Mesenchymal stem cell (in vitro differentiated cells and primary cell): ENCODE results near the gene MCMBP.

Experiments used
- DNase-seq: peaks from one replicate; pipeline ENCODE4 v3.0.0-alpha.2; 2013
- H2AFZ ChIP-seq: one replicate; pipeline ENCODE4 v1.6.1; 2013; ENCODE audit warnings: low read depth, mild to moderate bottlenecking, control low read depth, inconsistent platforms, low read length, moderate library complexity
- H2AK5ac ChIP-seq: 2 replicates; pipeline ENCODE4 v1.6.1; 2013; ENCODE audit warnings: low read length, moderate library complexity, mild to moderate bottlenecking, inconsistent platforms; ENCODE audit not compliant: severe bottlenecking
- H2BK120ac ChIP-seq: one replicate; pipeline ENCODE4 v1.6.1; 2013; ENCODE audit warnings: low read depth, mild to moderate bottlenecking, inconsistent platforms, low read length, moderate library complexity
- H2BK12ac ChIP-seq, 2 experiments: one replicate each; pipeline ENCODE4 v1.6.1; 2013; ENCODE audit warnings: inconsistent platforms in 2 of 2, low read length in 2 of 2, mild to moderate bottlenecking in 2 of 2, moderate library complexity in 2 of 2, control low read depth in 1 of 2
- H2BK15ac ChIP-seq: one replicate; pipeline ENCODE4 v1.6.1; 2013; ENCODE audit warnings: mild to moderate bottlenecking, low read depth, inconsistent platforms; ENCODE audit not compliant: poor library complexity, severe bottlenecking
- H2BK5ac ChIP-seq: 2 replicates; pipeline ENCODE4 v1.6.1; 2013; ENCODE audit warnings: low read depth, mild to moderate bottlenecking, low read length, control low read depth, inconsistent platforms; ENCODE audit not compliant: poor library complexity, severe bottlenecking
- H3K14ac ChIP-seq, 2 experiments: one replicate each; pipeline ENCODE4 v1.6.1; 2013; ENCODE audit warnings: inconsistent platforms in 2 of 2, low read length in 2 of 2, control low read depth in 1 of 2, mild to moderate bottlenecking in 1 of 2, moderate library complexity in 1 of 2
- H3K18ac ChIP-seq, 2 experiments: one replicate each; pipeline ENCODE4 v1.6.1; 2013; ENCODE audit warnings: inconsistent platforms in 2 of 2, low read length in 2 of 2, control low read depth in 1 of 2, low read depth in 1 of 2, mild to moderate bottlenecking in 1 of 2
- H3K23ac ChIP-seq, 2 experiments: one replicate each; pipeline ENCODE4 v1.6.1; 2013; ENCODE audit warnings: inconsistent platforms in 2 of 2, low read length in 2 of 2, mild to moderate bottlenecking in 2 of 2, moderate library complexity in 2 of 2, control low read depth in 1 of 2
- H3K27ac ChIP-seq: 2 replicates; pipeline ENCODE4 v1.5.1; 2013; ENCODE audit warnings: mild to moderate bottlenecking, moderate library complexity, low read length, control low read depth, inconsistent platforms; ENCODE audit not compliant: poor library complexity, severe bottlenecking
- H3K27me3 ChIP-seq, 2 experiments: 2 replicates each; pipeline versions ENCODE4 v1.6.1 to v1.7.0; 2013; ENCODE audit warnings: low read length in 2 of 2, mild to moderate bottlenecking in 2 of 2, moderate library complexity in 2 of 2, control low read depth in 1 of 2, inconsistent platforms in 1 of 2; ENCODE audit not compliant: control insufficient read depth in 1 of 2, insufficient read depth in 1 of 2
- H3K36me3 ChIP-seq, 2 experiments: 2 replicates each; pipeline versions ENCODE4 v1.6.1 to v1.7.0; 2013; ENCODE audit warnings: low read length in 2 of 2, control low read depth in 1 of 2, inconsistent platforms in 1 of 2, low read depth in 1 of 2, mild to moderate bottlenecking in 1 of 2; ENCODE audit not compliant: insufficient read depth in 2 of 2, control insufficient read depth in 1 of 2
- H3K4ac ChIP-seq, 2 experiments: one replicate each; pipeline ENCODE4 v1.6.1; 2013; ENCODE audit warnings: inconsistent platforms in 2 of 2, low read length in 2 of 2, mild to moderate bottlenecking in 2 of 2, moderate library complexity in 2 of 2, control low read depth in 1 of 2, low read depth in 1 of 2
- H3K4me1 ChIP-seq: 2 replicates; pipeline ENCODE4 v1.6.1; 2013; ENCODE audit warnings: low read depth, low read length, control low read depth; ENCODE audit not compliant: control insufficient read depth, insufficient read depth
- H3K4me2 ChIP-seq: 2 replicates; pipeline ENCODE4 v1.6.1; 2013; ENCODE audit warnings: low read length, mild to moderate bottlenecking, inconsistent platforms; ENCODE audit not compliant: poor library complexity, severe bottlenecking
- H3K4me3 ChIP-seq, 2 experiments: 2 replicates each; pipeline versions ENCODE4 v1.5.1 to v1.7.0; 2013; ENCODE audit warnings: low read length in 2 of 2, mild to moderate bottlenecking in 2 of 2, control low read depth in 1 of 2, low read depth in 1 of 2; ENCODE audit not compliant: insufficient read depth in 1 of 2
- H3K79me1 ChIP-seq: replicated peaks from 2 replicates; pipeline ENCODE4 v1.6.1; 2013; ENCODE audit warnings: mild to moderate bottlenecking, control low read depth, low read length, inconsistent platforms; ENCODE audit not compliant: poor library complexity, severe bottlenecking
- H3K9ac ChIP-seq: 2 replicates; pipeline ENCODE4 v1.7.0; 2013; ENCODE audit warnings: mild to moderate bottlenecking, low read length, moderate library complexity
- H3K9me3 ChIP-seq: 2 replicates; pipeline ENCODE4 v1.7.0; 2013; ENCODE audit warnings: mild to moderate bottlenecking, low read length; ENCODE audit not compliant: control insufficient read depth
- H4K8ac ChIP-seq: one replicate; pipeline ENCODE4 v1.6.1; 2013; ENCODE audit warnings: inconsistent platforms, mild to moderate bottlenecking, low read length, moderate library complexity
- H4K91ac ChIP-seq: one replicate; pipeline ENCODE4 v1.6.1; 2013; ENCODE audit warnings: mild to moderate bottlenecking, low read length, inconsistent platforms
- WGBS: methylation state at CpG from one replicate; pipeline ENCODE4 v1.1.7; 2013; ENCODE audit warnings: mixed read lengths; 5-methylcytosine and 5-hydroxymethylcytosine counted together

Gene MCMBP

DNA sequence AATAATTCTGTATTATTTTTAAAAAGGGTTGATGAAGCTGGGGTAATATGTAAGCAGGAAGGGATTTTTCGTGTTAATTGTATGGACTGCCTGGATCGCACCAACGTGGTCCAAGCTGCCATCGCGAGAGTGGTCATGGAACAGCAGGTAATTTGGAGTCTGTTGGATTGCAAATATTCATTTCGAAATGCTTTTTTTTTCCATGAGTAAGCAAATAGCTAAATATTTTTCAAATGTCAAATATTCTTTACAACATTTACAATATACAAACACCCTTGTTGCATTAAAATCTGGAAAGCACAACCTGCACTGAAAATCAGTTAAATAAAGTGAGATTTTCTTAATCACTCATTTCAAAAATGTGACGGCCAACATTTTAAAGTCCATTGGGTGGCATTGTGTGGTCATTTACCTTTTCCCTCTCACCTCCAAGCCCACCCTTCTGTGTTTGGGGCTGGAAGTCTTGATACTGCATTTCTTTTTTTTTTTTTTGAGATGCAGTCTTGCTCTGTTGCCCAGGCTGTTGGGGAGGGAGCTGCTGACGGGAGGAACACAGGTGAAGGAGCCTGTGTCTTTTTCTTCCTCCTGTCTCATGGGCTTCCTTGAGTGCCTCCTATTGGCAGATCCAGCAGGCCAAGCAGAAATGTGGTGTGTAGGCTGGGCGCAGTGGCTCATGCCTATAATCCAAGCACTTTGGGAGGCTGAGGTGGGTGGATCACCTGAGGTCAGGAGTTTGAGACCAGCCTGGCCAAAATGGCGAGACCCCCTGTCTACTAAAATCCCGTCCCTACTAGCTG lies 66.1 kb downstream of the MCMBP start:
- no peak for DNase-seq
- Histone ChIP-seq H2BK15ac (peak overlapping the region; percentile 19), H4K8ac (no peak overlapping the region), H3K4ac (no peak overlapping the region), H3K18ac (no peak overlapping the region), H4K91ac (no peak overlapping the region), H2AFZ (no peak overlapping the region), H3K79me1 (no peaks in the 10 kb centered on the region), H3K36me3 (peaks cover 2 to 17% of the 10 kb centered on the region in 2 experiments), H3K27me3 (no peaks in the 10 kb centered on the region), H3K14ac (no peak overlapping the region), H2BK120ac (no peak overlapping the region), H3K4me1 (peaks cover 7% of the 10 kb centered on the region), H2BK5ac (no peak overlapping the region), H3K4me2 (no peak overlapping the region), H3K9me3 (no peaks in the 10 kb centered on the region), H3K4me3 (no peak overlapping the region), H3K23ac (no peak overlapping the region), H2AK5ac (peak overlapping the region; percentile 69), H3K27ac (peak overlapping the region; percentile 49), H3K9ac (no peak overlapping the region), H2BK12ac (no peak overlapping the region)
- 96% methylated on average over 7 of the region's 11 CpGs for WGBS

GRCh38 chr10:119805702-119806230 lies 66.9 kb downstream of the MCMBP start:
- H4K91ac ChIP-seq = no peak overlapping the region
- H2BK5ac ChIP-seq = no peak overlapping the region
- H3K79me1 ChIP-seq = no peaks in the 10 kb centered on the region
- no peak overlapping the region for H3K4me2 ChIP-seq
- H2BK120ac ChIP-seq = no peak overlapping the region
- no peak overlapping the region for H3K9ac ChIP-seq
- no peak for DNase-seq
- H3K23ac ChIP-seq = no peak overlapping the region
- WGBS = 92% methylated on average over 4 of the region's 5 CpGs
- no peak overlapping the region for H2AK5ac ChIP-seq
- H2BK12ac ChIP-seq = no peak overlapping the region
- H3K4me1 ChIP-seq = peaks cover 7% of the 10 kb centered on the region
- peaks cover 2 to 15% of the 10 kb centered on the region in 2 experiments for H3K36me3 ChIP-seq
- H3K27me3 ChIP-seq = no peaks in the 10 kb centered on the region
- H2AFZ ChIP-seq = no peak overlapping the region
- no peak overlapping the region for H4K8ac ChIP-seq
- H3K4ac ChIP-seq = no peak overlapping the region
- no peaks in the 10 kb centered on the region for H3K9me3 ChIP-seq
- no peak overlapping the region for H3K14ac ChIP-seq
- H3K18ac ChIP-seq = no peak overlapping the region
- H3K27ac ChIP-seq = peak overlapping the region; percentile 65
- H3K4me3 ChIP-seq = no peak overlapping the region
- H2BK15ac ChIP-seq = no peak overlapping the region

GRCh38 chr10:119803264-119803663 lies 69.4 kb downstream of the MCMBP start:
- DNase-seq = peak; percentile 70
- H3K14ac ChIP-seq = no peak overlapping the region
- H2BK120ac ChIP-seq = no peak overlapping the region
- H3K18ac ChIP-seq = no peak overlapping the region
- H3K9me3 ChIP-seq = no peaks in the 10 kb centered on the region
- H3K23ac ChIP-seq = no peak overlapping the region
- H3K36me3 ChIP-seq = peaks cover 2 to 15% of the 10 kb centered on the region in 2 experiments
- H3K79me1 ChIP-seq = no peaks in the 10 kb centered on the region
- no peak overlapping the region for H3K4ac ChIP-seq
- no peak overlapping the region for H2AFZ ChIP-seq
- H4K8ac ChIP-seq = no peak overlapping the region
- H3K4me3 ChIP-seq = no peak overlapping the region
- H2AK5ac ChIP-seq = no peak overlapping the region
- H3K4me1 ChIP-seq = peaks cover 9% of the 10 kb centered on the region
- no peak overlapping the region for H3K27ac ChIP-seq
- no peaks in the 10 kb centered on the region for H3K27me3 ChIP-seq
- H2BK12ac ChIP-seq = no peak overlapping the region
- H4K91ac ChIP-seq = no peak overlapping the region
- no CpG with 5 or more reads among the region's 1 CpG for WGBS
- no peak overlapping the region for H3K4me2 ChIP-seq
- H2BK5ac ChIP-seq = no peak overlapping the region
- H3K9ac ChIP-seq = no peak overlapping the region
- no peak overlapping the region for H2BK15ac ChIP-seq

GRCh38 chr10:119801998-119802538 lies 70.6 kb downstream of the MCMBP start:
- no peak overlapping the region for H3K23ac ChIP-seq
- no peak overlapping the region for H3K14ac ChIP-seq
- no peaks in the 10 kb centered on the region for H3K27me3 ChIP-seq
- H4K8ac ChIP-seq = no peak overlapping the region
- no peak overlapping the region for H2BK5ac ChIP-seq
- no peak overlapping the region for H2BK12ac ChIP-seq
- H3K79me1 ChIP-seq = no peaks in the 10 kb centered on the region
- H3K36me3 ChIP-seq = peaks cover 2 to 20% of the 10 kb centered on the region in 2 experiments
- H2AK5ac ChIP-seq = peak overlapping the region; percentile 93
- no peak overlapping the region for H3K4me3 ChIP-seq
- H3K9ac ChIP-seq = no peak overlapping the region
- peaks cover 7% of the 10 kb centered on the region for H3K4me1 ChIP-seq
- H2BK15ac ChIP-seq = no peak overlapping the region
- no peak for DNase-seq
- no peak overlapping the region for H3K4ac ChIP-seq
- H3K4me2 ChIP-seq = no peak overlapping the region
- H2BK120ac ChIP-seq = no peak overlapping the region
- H2AFZ ChIP-seq = no peak overlapping the region
- H3K9me3 ChIP-seq = no peaks in the 10 kb centered on the region
- peak overlapping the region in 1 of 2 experiments; percentile 21 for H3K18ac ChIP-seq
- WGBS = 84% methylated on average over 6 of the region's 6 CpGs
- H4K91ac ChIP-seq = no peak overlapping the region
- H3K27ac ChIP-seq = no peak overlapping the region
